NB4 (cell line): ENCODE results near the gene SEMA3E.

Source experiments
- DNase-seq: peaks from one replicate; pipeline ENCODE4 v3.0.0; 2010; ENCODE audit warnings: low read depth
- H3K4me3 ChIP-seq: one replicate; pipeline ENCODE4 v1.5.1; 2011; ENCODE audit warnings: mild to moderate bottlenecking, low read depth, low read length, moderate library complexity
- MYC ChIP-seq: IDR thresholded peaks from 2 replicates; pipeline ENCODE4 v1.6.1; 2011; ENCODE audit warnings: low read depth, low read length
- POLR2A ChIP-seq: IDR thresholded peaks from 2 replicates; pipeline ENCODE4 v1.6.1; 2011; ENCODE audit warnings: mild to moderate bottlenecking; ENCODE audit not compliant: insufficient read length; ENCODE audit errors: extremely low read depth
- TF ChIP-seq, protein P1 (sequence below): IDR thresholded peaks from one replicate; pipeline ENCODE4 v1.5.1; 2012; ENCODE audit warnings: low read depth, low read length
- TF ChIP-seq, protein P2 (sequence below): IDR thresholded peaks from 2 replicates; pipeline ENCODE4 v1.6.1; 2011; ENCODE audit warnings: low read depth, low read length

The SEMA3E gene

DNA sequence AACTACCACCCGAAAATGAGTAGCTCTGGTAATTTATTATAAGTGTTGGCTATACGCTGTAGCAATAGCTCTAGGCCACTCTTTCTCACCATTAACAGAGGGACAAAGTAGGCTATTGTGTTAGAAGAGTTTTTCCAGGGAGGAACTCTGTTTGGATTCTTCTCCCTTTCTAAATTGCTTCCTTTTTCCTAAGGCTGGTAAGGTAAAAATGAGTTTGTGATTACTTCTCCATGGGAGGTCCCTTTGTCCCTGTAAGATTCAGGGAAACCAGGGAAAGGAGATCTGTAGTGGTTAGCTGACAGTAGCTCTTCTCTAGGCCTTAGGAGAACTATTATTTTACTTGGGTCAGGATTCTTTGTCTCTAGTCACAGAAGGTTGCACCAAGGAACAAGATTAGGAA is 23.2 kb upstream of the SEMA3E start:
- TF ChIP-seq MYC, result no peak
- no peak for DNase-seq
- no peak overlapping the region for H3K4me3 ChIP-seq

DNA sequence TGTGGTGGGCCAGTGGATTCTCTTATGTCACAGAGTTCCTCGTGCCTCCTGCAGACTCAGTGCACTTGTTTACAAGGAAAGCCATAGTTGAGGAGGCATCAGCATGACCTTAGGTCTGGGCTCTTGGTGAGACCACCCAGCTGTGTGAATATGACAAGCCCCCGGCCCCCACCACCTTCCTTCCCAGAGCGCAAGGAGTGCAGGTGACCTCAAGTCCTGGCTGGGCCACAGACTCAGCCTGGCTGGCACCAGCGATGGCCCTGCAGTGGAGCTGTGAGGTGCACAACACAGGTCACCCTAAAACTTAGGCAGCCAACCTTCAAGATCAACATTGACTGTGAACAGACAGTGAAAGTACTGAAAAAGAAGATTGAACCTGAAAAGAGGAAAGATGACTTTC is 14.2 kb upstream of the SEMA3E start:
- TF ChIP-seq, protein P1, sequence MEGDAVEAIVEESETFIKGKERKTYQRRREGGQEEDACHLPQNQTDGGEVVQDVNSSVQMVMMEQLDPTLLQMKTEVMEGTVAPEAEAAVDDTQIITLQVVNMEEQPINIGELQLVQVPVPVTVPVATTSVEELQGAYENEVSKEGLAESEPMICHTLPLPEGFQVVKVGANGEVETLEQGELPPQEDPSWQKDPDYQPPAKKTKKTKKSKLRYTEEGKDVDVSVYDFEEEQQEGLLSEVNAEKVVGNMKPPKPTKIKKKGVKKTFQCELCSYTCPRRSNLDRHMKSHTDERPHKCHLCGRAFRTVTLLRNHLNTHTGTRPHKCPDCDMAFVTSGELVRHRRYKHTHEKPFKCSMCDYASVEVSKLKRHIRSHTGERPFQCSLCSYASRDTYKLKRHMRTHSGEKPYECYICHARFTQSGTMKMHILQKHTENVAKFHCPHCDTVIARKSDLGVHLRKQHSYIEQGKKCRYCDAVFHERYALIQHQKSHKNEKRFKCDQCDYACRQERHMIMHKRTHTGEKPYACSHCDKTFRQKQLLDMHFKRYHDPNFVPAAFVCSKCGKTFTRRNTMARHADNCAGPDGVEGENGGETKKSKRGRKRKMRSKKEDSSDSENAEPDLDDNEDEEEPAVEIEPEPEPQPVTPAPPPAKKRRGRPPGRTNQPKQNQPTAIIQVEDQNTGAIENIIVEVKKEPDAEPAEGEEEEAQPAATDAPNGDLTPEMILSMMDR, result no peak
- TF ChIP-seq POLR2A (no peak), MYC (no peak)
- TF ChIP-seq, protein P2, sequence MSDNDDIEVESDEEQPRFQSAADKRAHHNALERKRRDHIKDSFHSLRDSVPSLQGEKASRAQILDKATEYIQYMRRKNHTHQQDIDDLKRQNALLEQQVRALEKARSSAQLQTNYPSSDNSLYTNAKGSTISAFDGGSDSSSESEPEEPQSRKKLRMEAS, result no peak
- H3K4me3 ChIP-seq, result no peak overlapping the region
- no peak for DNase-seq

DNA sequence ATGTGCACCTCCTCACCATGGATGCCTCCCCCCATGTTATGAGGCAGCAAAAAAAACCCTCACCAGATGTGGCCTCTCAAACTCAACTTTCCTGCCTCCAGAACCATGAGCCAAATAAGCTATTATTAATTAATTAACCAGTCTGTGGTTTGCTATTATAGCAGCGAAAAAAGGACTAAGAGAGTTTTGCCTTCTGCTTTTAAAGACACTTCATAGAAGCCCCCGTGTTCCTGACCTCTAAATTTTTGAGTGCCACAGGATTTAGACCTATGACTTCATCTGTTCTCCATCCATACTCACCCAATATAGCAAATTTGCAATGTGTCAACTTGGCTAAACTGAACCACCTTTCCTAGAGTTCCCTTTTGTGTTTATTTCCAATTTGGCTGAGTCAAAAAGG is 9.2 kb upstream of the SEMA3E start:
- DNase-seq, result no peak
- no peak overlapping the region for H3K4me3 ChIP-seq
- TF ChIP-seq, protein P1, result no peak
- TF ChIP-seq MYC (no peak), POLR2A (no peak)
- TF ChIP-seq, protein P2, result no peak

DNA sequence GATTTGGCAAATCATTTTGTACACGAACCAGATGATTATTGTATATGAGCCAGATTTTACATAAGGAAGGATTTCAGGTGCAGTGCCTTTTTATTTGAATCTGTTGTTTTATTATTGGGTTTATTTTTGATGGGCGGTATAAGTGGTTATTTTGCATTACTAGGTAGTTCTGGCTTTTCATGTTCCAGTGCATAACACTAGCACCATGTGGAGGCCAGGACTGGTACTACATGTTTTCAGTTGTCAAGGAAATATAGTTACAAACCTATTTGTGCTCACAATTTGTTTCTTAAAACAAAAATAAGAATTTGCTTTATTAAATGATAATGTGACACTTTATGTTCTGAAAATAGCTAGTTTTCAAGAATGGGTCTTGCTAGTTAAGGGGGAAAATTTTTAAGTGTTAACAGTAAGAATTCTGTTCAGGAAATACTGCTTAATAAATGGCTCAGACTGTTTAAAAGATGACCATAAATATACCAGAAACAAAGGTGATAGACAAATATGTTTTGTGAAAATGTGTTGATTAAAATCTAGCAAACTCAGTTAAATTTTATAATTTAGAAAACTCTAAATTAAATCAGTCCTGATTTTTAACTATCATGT is 7.1 kb upstream of the SEMA3E start:
- TF ChIP-seq, protein P2, result no peak
- TF ChIP-seq, protein P1, result peak; percentile 84
- peak; percentile 54 for DNase-seq
- H3K4me3 ChIP-seq, result no peak overlapping the region

DNA sequence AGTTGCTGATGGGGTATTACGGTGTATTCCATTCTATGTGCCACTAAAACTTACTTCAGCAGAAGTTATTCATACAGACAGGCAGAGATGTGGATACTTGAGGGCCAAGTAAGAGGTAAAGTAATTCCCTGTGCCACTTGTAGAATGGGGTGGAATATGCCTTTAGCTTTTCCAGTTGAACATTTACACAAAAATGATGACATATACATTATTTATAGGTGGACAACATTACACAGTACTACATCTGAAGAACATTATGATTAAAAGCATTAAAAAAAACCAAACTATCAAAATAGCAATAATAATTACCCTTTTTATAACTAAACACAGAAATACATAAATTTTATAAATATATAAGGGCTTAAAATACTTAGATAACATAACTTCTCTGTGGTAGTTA is 3.5 kb upstream of the SEMA3E start:
- TF ChIP-seq, protein P2, result no peak
- TF ChIP-seq, protein P1, result no peak
- TF ChIP-seq MYC (no peak), POLR2A (no peak)
- no peak for DNase-seq
- no peak overlapping the region for H3K4me3 ChIP-seq

DNA sequence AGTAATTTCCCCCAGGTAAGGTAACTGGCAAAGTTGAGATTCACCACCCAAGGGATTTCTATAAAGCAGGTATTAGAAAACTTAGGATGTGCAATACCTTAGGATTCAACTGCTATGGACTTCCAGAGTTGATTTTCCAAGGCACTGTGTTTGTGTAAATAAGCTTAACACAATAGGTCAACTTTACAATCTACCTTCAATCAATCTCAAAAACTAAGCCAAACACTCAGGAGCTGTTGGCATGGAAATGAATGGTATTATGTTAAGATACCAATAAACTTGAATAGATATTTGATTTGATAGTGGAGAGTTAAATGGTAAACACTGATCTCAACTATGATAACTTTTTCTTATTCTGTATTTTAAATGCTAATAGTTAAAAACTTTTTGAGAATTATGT is 762 bp upstream of the SEMA3E start:
- TF ChIP-seq, protein P2, result no peak
- no peak for TF ChIP-seq MYC
- H3K4me3 ChIP-seq, result no peak overlapping the region
- DNase-seq, result no peak

DNA sequence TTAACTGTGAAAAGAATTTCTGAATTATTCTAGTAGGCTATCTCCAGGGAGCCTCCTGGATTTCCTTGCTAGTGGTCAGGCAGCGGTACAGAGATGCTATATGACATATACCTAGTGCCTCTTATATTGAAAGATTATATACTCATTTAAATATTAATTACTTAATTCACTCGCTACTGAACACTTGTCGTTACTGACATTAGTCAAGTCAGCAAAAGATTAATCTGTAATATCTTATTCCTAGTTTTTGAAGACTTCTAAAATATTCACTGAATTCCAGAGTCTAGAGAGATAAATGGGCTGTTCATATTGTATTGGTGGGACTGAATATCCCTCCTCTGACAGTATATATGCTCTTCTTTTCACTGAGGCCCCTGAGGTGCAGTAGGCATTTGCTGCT is 2.9 kb downstream of the SEMA3E start:
- no peak for DNase-seq
- H3K4me3 ChIP-seq, result no peak overlapping the region
- TF ChIP-seq, protein P1, result no peak
- TF ChIP-seq POLR2A (no peak), MYC (no peak)
- TF ChIP-seq, protein P2, result no peak
